GM19395 (cell line): ENCODE results near the gene RABEP2.
"Not testable (repeated sequence)": the region's sequence is repeated elsewhere in the genome, so short reads cannot be mapped to it uniquely, and the experiment has no call there.

Source experiments
- ATAC-seq: cut with Tn5 transposase; IDR thresholded peaks from one replicate; pipeline ENCODE4 v1.9.1; 2021; ENCODE audit warnings: mild to moderate bottlenecking, moderate library complexity; ENCODE audit not compliant: unreplicated experiment

Gene RABEP2

GRCh38 chr16:28879841-28880588 lies 45.0 kb downstream of the RABEP2 start:
- peak; percentile 81 for ATAC-seq

GRCh38 chr16:28879261-28879840 lies 45.7 kb downstream of the RABEP2 start:
- peak; percentile 45 for ATAC-seq

- no peak for ATAC-seq
Observed at GRCh38 chr16:28878083-28878926, 46.7 kb downstream of the RABEP2 start, which contains the start of gene ATP2A1. Gene ATP2A1, plus strand, starts transcription at chr16:28878488. Its CDS starts 184 bp downstream, at chr16:28878672.

GRCh38 chr16:28877655-28878000 lies 47.4 kb downstream of the RABEP2 start:
- ATAC-seq = no peak

- no peak for ATAC-seq
Observed at GRCh38 chr16:28876973-28877654, 47.9 kb downstream of the RABEP2 start.

GRCh38 chr16:28876019-28876659 lies 48.9 kb downstream of the RABEP2 start:
- ATAC-seq = no peak

- no peak for ATAC-seq
Observed at GRCh38 chr16:28875134-28876018, 49.7 kb downstream of the RABEP2 start.

GRCh38 chr16:28874406-28874805 lies 50.6 kb downstream of the RABEP2 start:
- no peak for ATAC-seq

- no peak for ATAC-seq
Observed at GRCh38 chr16:28873543-28874201, 51.4 kb downstream of the RABEP2 start.

- ATAC-seq = no peak
Observed at GRCh38 chr16:28872952-28873351, 52.1 kb downstream of the RABEP2 start.

- ATAC-seq = no peak
Observed at GRCh38 chr16:28869201-28869600, 55.8 kb downstream of the RABEP2 start.

GRCh38 chr16:28867646-28868045 lies 57.4 kb downstream of the RABEP2 start:
- not testable (repeated sequence) for ATAC-seq

GRCh38 chr16:28867241-28867640 lies 57.8 kb downstream of the RABEP2 start:
- no peak for ATAC-seq

- no peak for ATAC-seq
Observed at GRCh38 chr16:28866454-28866804, 58.6 kb downstream of the RABEP2 start.

GRCh38 chr16:28865722-28866453 lies 59.1 kb downstream of the RABEP2 start:
- no peak for ATAC-seq

- ATAC-seq = no peak
Observed at GRCh38 chr16:28865001-28865688, 59.9 kb downstream of the RABEP2 start.

- no peak for ATAC-seq
Observed at GRCh38 chr16:28863929-28864793, 60.9 kb downstream of the RABEP2 start.
